ENCODE measurements around the gene DLGAP4. TPM values are rescaled to one million over a fixed set of nuclear protein-coding genes. Genes with fewer than 3 reads are reported as not detected.
A peak's percentile ranks its signal among the peaks of the same experiment; 100 is the strongest.

DLGAP4 gene
- total and polyA plus RNA-seq, 2 of the 8 experiments (the other 6 are each of a cell fraction or from before 2014, with no cell fraction given), result 41.2 to 57.2 TPM

GRCh38 chr20:36313476-36313875, 7.3 kb downstream of the DLGAP4 start:
- no peak overlapping the region for H2BK12ac ChIP-seq (ENCODE audit: low read depth, low read length)
- no peak overlapping the region; the same call in 1 of the 2 replicates for H2BK20ac ChIP-seq (ENCODE audit: low read length)
- peaks cover 0 to under 1% (median 0%) of the 10 kb centered on the region in 4 experiments; a peak in 4 of 7 replicates for H3K27me3 ChIP-seq (replicated peaks in 1 of 4; ENCODE audit: control insufficient read depth in 3 of 4, extremely low read depth in 1 of 4, insufficient read depth in 3 of 4, low read length in 3 of 4)
- H2AFZ ChIP-seq (ENCODE audit: low read length), result no peak overlapping the region
- no peak overlapping the region for H4K8ac ChIP-seq (ENCODE audit: extremely low read depth, insufficient read depth, low read length)
- no peak overlapping the region for H2BK5ac ChIP-seq (ENCODE audit: low read depth, low read length)
- H3K9me3 ChIP-seq (ENCODE audit: insufficient read depth in 2 of 2, low read depth in 1 of 2, low read length in 1 of 2), result no peaks in the 10 kb centered on the region
- POLR2A ChIA-PET (ENCODE audit: partially characterized antibody), result interaction anchor here (0.6 to 0.9 kb wide), 2 partner anchors 50 to 164 kb away, joined by 3 read pairs; no protein-coding TSS in a partner anchor
- FAIRE-seq, result no peak
- no peak overlapping the region for H3K4me3 ChIP-seq (ENCODE audit: extremely low read depth in 1 of 4, insufficient read depth in 2 of 4, low read depth in 3 of 4, low read length in 4 of 4)
- no peak overlapping the region for H3K18ac ChIP-seq (ENCODE audit: extremely low read depth, low read length)
- no peak overlapping the region for H3K56ac ChIP-seq (replicated peaks; ENCODE audit: insufficient read length, low read depth, low read length)
- no peak overlapping the region for H3K27ac ChIP-seq (ENCODE audit: low read depth, low read length)
- H3K36me3 ChIP-seq (ENCODE audit: control insufficient read depth in 2 of 4, insufficient read depth in 4 of 4, low read length in 3 of 4), result no peaks in the 10 kb centered on the region
- H3K14ac ChIP-seq (ENCODE audit: insufficient read length), result no peak overlapping the region
- no peak overlapping the region for H3K23ac ChIP-seq (ENCODE audit: insufficient read length)
- H3K4me2 ChIP-seq (ENCODE audit: insufficient read depth in 1 of 2, low read depth in 2 of 2, low read length in 2 of 2), result no peak overlapping the region
- H2AK5ac ChIP-seq (ENCODE audit: low read depth, low read length), result no peak overlapping the region
- peaks cover 5% of the 10 kb centered on the region for H3K79me1 ChIP-seq (ENCODE audit: low read depth, low read length)
- H3K23me2 ChIP-seq (ENCODE audit: low read depth, low read length), result peaks cover 6% of the 10 kb centered on the region; the same call in 1 of the 2 replicates
- H4K20me1 ChIP-seq (replicated peaks in 1 of 2; ENCODE audit: control insufficient read depth in 1 of 2, insufficient read depth in 2 of 2, low read length in 2 of 2), result peaks cover 2 to 11% of the 10 kb centered on the region in 2 experiments
- no peaks in the 10 kb centered on the region for H3K79me2 ChIP-seq (ENCODE audit: control insufficient read depth in 1 of 2, insufficient read depth in 2 of 2, low read length in 2 of 2)
- TF ChIP-seq USF2 (IDR thresholded peaks at IDR 0.05; ENCODE audit: low read length), result no peak
- no peak for TF ChIP-seq SAP30 (IDR thresholded peaks at IDR 0.05; ENCODE audit: insufficient read depth, insufficient replicate concordance, low read length)
- 67% methylated on average over 3 of the region's 3 CpGs; no CpG with 5 or more reads in 1 of the 2 experiments for WGBS, 2 experiments (ENCODE audit: extremely low coverage in 1 of 2, insufficient coverage in 1 of 2, insufficient read length in 1 of 2, insufficient replicate concordance in 2 of 2, low coverage in 1 of 2, low lambda C conversion rate in 2 of 2, missing lambda C conversion rate in 1 of 2)
- H3K4ac ChIP-seq (replicated peaks; ENCODE audit: insufficient read length, low read depth, low read length), result no peak overlapping the region
- no peak overlapping the region for H3K9ac ChIP-seq (replicated peaks in 1 of 4; ENCODE audit: extremely low read depth in 1 of 4, low read depth in 3 of 4, low read length in 3 of 4)
- no peak overlapping the region for H2BK15ac ChIP-seq (ENCODE audit: low read length)
- CTCF ChIA-PET (ENCODE audit: partially characterized antibody), result interaction anchor here (0.7 to 1.5 kb wide), 9 partner anchors 9 to 106 kb away, joined by 3 to 6 read pairs (median 4); no protein-coding TSS in a partner anchor
- H2BK120ac ChIP-seq (replicated peaks; ENCODE audit: low read depth, low read length), result no peak overlapping the region
- peak overlapping the region; percentile 37 for H4K91ac ChIP-seq (replicated peaks; ENCODE audit: insufficient read length, low read length)
- H4K5ac ChIP-seq (ENCODE audit: insufficient read length, low read depth, low read length), result no peak overlapping the region
- peak in 1 of 2 experiments; percentile 41 for DNase-seq (ENCODE audit: low read depth in 1 of 2, low spot score in 2 of 2)
- peaks cover 0 to 4% (median 1%) of the 10 kb centered on the region in 4 experiments; a peak in 2 of 7 replicates for H3K4me1 ChIP-seq (replicated peaks in 1 of 4; ENCODE audit: control insufficient read depth in 3 of 4, insufficient read depth in 4 of 4, low read length in 3 of 4)

All from H1 (cell line).